Vagina (tissue), 2 donors: ENCODE data around the gene TUBD1.
"Not testable (repeated sequence)": the region's sequence is repeated elsewhere in the genome, so short reads cannot be mapped to it uniquely, and the experiment has no call there.

Source experiments
- CTCF ChIP-seq, 3 experiments: fragments of 450-650 bp in 2 of 3; fragments of 200-600 bp in 1 of 3; sonication (generic) in 1 of 3; IDR thresholded peaks; one replicate each; pipeline ENCODE4 v1.5.1; 2017 to 2019; ENCODE audit warnings: antibody characterized with exemption in 3 of 3, mild to moderate bottlenecking in 2 of 3, moderate library complexity in 2 of 3
- POLR2A ChIP-seq, 2 donors: fragments of 450-650 bp; IDR thresholded peaks; one replicate each; pipeline ENCODE4 v1.6.1; 2017; ENCODE audit warnings: antibody characterized with exemption in 2 of 2, mild to moderate bottlenecking in 2 of 2, moderate library complexity in 2 of 2

- not testable (repeated sequence) for TF ChIP-seq CTCF, POLR2A (IDR thresholded peaks at IDR 0.05)
Measured at GRCh38 chr17:59853919-59854729, 38.6 kb downstream of the TUBD1 start.
